OCI-LY3 (cell line): Measurements from ENCODE around the gene UPK3BL2.
"Not testable (repeated sequence)": the region's sequence is repeated elsewhere in the genome, so short reads cannot be mapped to it uniquely, and the experiment has no call there.

Experiments
- H2AFZ ChIP-seq: fragments of 200-600, 300-600 bp; shearing (Covaris generic); 2 replicates; pipeline ENCODE4 v1.6.0; 2014; ENCODE audit warnings: antibody characterized with exemption, low read depth, low read length
- H3K27ac ChIP-seq: fragments of 200-600, 300-600 bp; sonication (generic); 2 replicates; pipeline ENCODE4 v1.5.1; 2014; ENCODE audit warnings: mild to moderate bottlenecking, low read length, moderate library complexity, mixed read lengths
- H3K27me3 ChIP-seq: fragments of 200-600, 300-600 bp; sonication (generic); 2 replicates; pipeline ENCODE4 v1.6.1; 2014; ENCODE audit warnings: low read depth, low read length, mixed read lengths
- H3K36me3 ChIP-seq: fragments of 200-600, 300-600 bp; sonication (generic); replicated peaks from 2 replicates; pipeline ENCODE3; 2014; ENCODE audit warnings: low read depth, low read length, mixed read lengths
- H3K4me1 ChIP-seq: fragments of 300-600, 200-600 bp; sonication (generic); 2 replicates; pipeline ENCODE4 v1.6.1; 2014; ENCODE audit warnings: low read length, mixed read lengths
- H3K4me2 ChIP-seq: fragments of 200-600, 300-600 bp; sonication (generic); 2 replicates; pipeline ENCODE4 v1.6.1; 2014; ENCODE audit warnings: low read length, mixed read lengths
- H3K4me3 ChIP-seq: fragments of 300-600, 200-600 bp; sonication (generic); 2 replicates; pipeline ENCODE4 v1.5.1; 2014; ENCODE audit warnings: antibody characterized with exemption, mild to moderate bottlenecking, low read length, moderate library complexity
- H3K79me2 ChIP-seq: fragments of 300-600, 200-600 bp; shearing (Covaris generic); 2 replicates; pipeline ENCODE4 v1.6.1; 2014; ENCODE audit warnings: mild to moderate bottlenecking, low read length, mixed read lengths
- H3K9ac ChIP-seq: fragments of 300-600, 200-600 bp; shearing (Covaris generic); 2 replicates; pipeline ENCODE4 v1.6.0; 2014; ENCODE audit warnings: mild to moderate bottlenecking, low read length, moderate library complexity
- H3K9me3 ChIP-seq: fragments of 200-600, 300-600 bp; shearing (Covaris generic); 2 replicates; pipeline ENCODE4 v1.6.1; 2014; ENCODE audit warnings: low read length, mixed read lengths; ENCODE audit not compliant: insufficient read depth
- H4K20me1 ChIP-seq: fragments of 200-600, 300-600 bp; sonication (generic); 2 replicates; pipeline ENCODE4 v1.6.1; 2016; ENCODE audit warnings: low read length, mixed read lengths; ENCODE audit not compliant: insufficient read depth
- TF ChIP-seq, protein P1 (sequence below): fragments of 200-600, 300-600 bp; sonication (generic); IDR thresholded peaks from 2 replicates; pipeline ENCODE4 v1.5.1; 2014; ENCODE audit warnings: antibody characterized with exemption, low read length, low read depth

Gene UPK3BL2

DNA sequence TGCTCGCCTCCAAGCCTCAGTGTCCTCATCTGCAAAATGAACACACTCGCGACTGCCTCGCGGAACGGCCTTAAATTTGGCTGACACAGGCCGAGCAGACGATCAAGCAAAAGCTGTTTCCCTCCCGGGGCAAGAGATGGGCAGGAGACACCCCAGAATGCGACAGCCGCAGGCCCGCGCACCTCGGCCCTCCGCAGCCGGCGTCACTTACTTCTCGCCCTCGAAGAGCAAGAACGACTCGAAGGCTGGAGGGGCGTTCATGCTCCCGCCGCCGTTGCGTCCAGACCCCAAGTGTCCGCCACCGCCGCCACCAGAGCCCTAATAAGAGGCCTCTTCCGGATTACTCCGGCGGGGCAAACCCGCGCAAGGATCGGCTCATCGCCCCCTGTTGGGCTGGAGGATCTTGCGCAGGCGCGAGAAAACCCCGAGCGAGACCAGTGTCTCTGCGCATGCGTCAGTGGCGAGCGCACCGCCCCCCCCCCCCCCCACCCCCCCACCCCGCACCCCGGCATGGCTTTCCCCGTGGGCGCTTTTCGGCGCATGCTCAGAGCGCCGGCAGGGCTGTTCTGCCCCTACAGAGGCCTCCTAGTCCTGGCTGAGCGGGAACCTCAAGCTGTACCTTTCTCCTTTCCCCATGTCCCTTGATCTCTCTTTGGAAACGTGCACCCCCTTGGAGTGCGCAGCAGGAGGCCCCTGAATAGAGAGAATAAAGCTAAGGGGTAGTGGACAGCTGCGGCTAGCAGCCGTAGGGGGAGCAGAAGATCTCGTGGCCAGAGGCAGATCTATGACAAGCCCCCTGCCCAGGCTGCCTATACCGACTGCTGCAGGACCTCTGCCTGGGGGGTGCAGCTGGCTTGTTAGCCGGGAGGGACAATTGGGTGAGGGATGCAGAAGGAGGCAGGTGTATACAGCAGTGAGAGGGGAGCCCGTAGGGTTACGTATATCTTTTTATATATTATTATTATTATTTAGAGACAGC lies 29.1 kb upstream of the UPK3BL2 start, which contains the start of gene POLR2J3:
Gene POLR2J3 (minus strand): TSS at position 323 of the 979 bp plus-strand sequence. CDS start 62 bp downstream, at position 261.
- H4K20me1 ChIP-seq, H3K27me3 ChIP-seq, H3K4me2 ChIP-seq, H2AFZ ChIP-seq, H3K27ac ChIP-seq, H3K9me3 ChIP-seq, H3K79me2 ChIP-seq, H3K36me3 ChIP-seq, H3K4me1 ChIP-seq: not testable (repeated sequence)
- TF ChIP-seq, protein P1, sequence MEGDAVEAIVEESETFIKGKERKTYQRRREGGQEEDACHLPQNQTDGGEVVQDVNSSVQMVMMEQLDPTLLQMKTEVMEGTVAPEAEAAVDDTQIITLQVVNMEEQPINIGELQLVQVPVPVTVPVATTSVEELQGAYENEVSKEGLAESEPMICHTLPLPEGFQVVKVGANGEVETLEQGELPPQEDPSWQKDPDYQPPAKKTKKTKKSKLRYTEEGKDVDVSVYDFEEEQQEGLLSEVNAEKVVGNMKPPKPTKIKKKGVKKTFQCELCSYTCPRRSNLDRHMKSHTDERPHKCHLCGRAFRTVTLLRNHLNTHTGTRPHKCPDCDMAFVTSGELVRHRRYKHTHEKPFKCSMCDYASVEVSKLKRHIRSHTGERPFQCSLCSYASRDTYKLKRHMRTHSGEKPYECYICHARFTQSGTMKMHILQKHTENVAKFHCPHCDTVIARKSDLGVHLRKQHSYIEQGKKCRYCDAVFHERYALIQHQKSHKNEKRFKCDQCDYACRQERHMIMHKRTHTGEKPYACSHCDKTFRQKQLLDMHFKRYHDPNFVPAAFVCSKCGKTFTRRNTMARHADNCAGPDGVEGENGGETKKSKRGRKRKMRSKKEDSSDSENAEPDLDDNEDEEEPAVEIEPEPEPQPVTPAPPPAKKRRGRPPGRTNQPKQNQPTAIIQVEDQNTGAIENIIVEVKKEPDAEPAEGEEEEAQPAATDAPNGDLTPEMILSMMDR = peak; percentile 18; the same call in 1 of the 2 replicates
- peak within 1 kb of the TSS; percentile 75 for H3K4me3 ChIP-seq
- H3K9ac ChIP-seq = peak within 1 kb of the TSS; percentile 63; the same call in 1 of the 2 replicates

- not testable (repeated sequence) for H3K9ac ChIP-seq, H4K20me1 ChIP-seq, H3K27me3 ChIP-seq, H3K79me2 ChIP-seq, H3K36me3 ChIP-seq, H3K4me2 ChIP-seq, H3K27ac ChIP-seq, H2AFZ ChIP-seq, H3K9me3 ChIP-seq, H3K4me1 ChIP-seq, H3K4me3 ChIP-seq
Measured at GRCh38 chr7:102568620-102569019, 25.1 kb upstream of the UPK3BL2 start.

DNA sequence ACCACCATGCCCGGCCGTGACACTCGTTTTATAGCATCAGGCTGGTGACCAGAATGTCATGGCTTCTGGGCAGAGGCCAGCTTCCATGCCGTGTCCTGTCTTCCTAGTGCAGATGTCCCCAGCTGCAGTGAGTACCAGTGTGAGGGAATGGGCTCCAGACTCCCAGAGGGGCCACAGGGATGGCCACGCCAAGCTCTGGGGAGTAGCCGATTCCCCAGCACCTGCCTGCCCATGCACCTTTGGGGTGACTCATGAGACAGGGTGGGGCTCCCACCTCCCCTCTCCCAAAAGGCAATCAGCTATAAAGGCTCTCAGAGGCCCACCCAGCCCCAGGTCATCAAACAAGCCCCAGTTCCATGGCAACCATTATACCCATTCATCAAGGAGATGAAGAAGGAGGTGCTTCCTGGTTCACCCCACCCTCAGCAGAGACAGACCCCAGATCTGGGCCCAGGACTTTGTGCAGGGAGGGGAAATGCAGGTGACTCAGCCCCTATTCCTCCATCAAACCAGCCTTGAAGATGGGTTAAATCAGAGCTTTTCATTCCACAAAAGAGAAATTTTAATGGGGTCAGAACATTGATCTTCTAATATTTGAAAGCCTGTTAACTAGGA lies 7.4 kb upstream of the UPK3BL2 start, which contains the start of gene SPDYE2:
Gene SPDYE2 (plus strand): TSS at position 419 of the 615 bp plus-strand sequence. CDS start 2,030 bp downstream, outside the sequence.
- not testable (repeated sequence) for H3K79me2 ChIP-seq, H3K27ac ChIP-seq, H3K9me3 ChIP-seq, H3K4me3 ChIP-seq, H4K20me1 ChIP-seq, H3K4me1 ChIP-seq, H2AFZ ChIP-seq, H3K27me3 ChIP-seq, H3K4me2 ChIP-seq, H3K9ac ChIP-seq, H3K36me3 ChIP-seq

GRCh38 chr7:102546353-102546752 lies 2.9 kb upstream of the UPK3BL2 start:
- not testable (repeated sequence) for H3K4me1 ChIP-seq, H3K9ac ChIP-seq, H3K4me3 ChIP-seq, H3K4me2 ChIP-seq, H3K36me3 ChIP-seq, H3K27me3 ChIP-seq, H4K20me1 ChIP-seq, H2AFZ ChIP-seq, H3K27ac ChIP-seq, H3K9me3 ChIP-seq, H3K79me2 ChIP-seq

DNA sequence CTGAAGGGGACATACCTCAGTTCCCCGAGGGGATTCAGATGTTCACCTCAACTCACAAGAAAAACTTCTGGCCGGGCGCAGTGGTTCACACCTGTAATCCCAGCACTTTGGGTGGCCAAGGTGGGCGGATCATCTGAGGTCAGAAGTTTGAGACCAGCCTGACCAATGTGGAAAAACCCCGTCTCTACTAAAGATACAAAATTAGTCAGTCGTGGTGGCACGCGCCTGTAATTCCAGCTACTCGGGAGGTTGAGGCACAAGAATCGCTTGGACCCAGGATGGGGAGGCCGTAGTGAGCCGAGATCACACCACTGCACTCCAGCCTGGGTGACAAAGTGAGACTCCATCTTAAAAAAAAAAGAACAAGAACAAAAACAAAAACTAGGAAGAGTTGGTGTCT lies 1.8 kb upstream of the UPK3BL2 start:
- not testable (repeated sequence) for H3K79me2 ChIP-seq, H3K9ac ChIP-seq, H3K27ac ChIP-seq, H3K4me2 ChIP-seq, H3K9me3 ChIP-seq, H2AFZ ChIP-seq, H3K4me3 ChIP-seq, H3K36me3 ChIP-seq, H4K20me1 ChIP-seq, H3K27me3 ChIP-seq, H3K4me1 ChIP-seq

GRCh38 chr7:102544372-102544771 lies 876 bp upstream of the UPK3BL2 start:
- not testable (repeated sequence) for H3K27ac ChIP-seq, H4K20me1 ChIP-seq, H3K9ac ChIP-seq, H3K4me2 ChIP-seq, H3K79me2 ChIP-seq, H2AFZ ChIP-seq, H3K4me3 ChIP-seq, H3K36me3 ChIP-seq, H3K27me3 ChIP-seq, H3K4me1 ChIP-seq, H3K9me3 ChIP-seq

- H2AFZ ChIP-seq, H3K4me3 ChIP-seq, H4K20me1 ChIP-seq, H3K9me3 ChIP-seq, H3K9ac ChIP-seq, H3K4me2 ChIP-seq, H3K27me3 ChIP-seq, H3K4me1 ChIP-seq, H3K36me3 ChIP-seq, H3K79me2 ChIP-seq, H3K27ac ChIP-seq: not testable (repeated sequence)
Measured at GRCh38 chr7:102542771-102543170, 725 bp downstream of the UPK3BL2 start.

DNA sequence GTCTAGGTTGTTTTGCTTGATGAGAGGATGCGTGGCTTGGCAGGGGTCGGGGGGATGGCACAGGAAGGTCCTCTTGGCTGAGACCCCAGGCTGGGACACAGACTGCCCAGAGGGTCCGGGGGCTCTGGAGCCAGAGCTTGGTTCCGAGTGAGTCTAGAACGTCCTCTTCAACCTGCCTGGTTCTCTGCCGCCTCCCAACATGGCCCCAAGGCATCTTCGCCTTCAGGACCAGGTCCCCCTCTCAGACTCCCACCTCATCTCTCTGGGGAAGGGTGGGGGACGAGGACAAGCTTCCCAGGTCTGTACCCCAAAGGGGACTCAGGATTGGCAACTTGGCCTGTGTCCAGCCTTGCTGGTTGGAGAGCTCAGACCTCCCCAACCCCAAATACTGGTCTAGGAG lies 1.4 kb downstream of the UPK3BL2 start:
- not testable (repeated sequence) for H3K4me2 ChIP-seq, H3K4me1 ChIP-seq, H3K79me2 ChIP-seq, H4K20me1 ChIP-seq, H3K9ac ChIP-seq, H3K27me3 ChIP-seq, H3K4me3 ChIP-seq, H2AFZ ChIP-seq, H3K36me3 ChIP-seq, H3K9me3 ChIP-seq, H3K27ac ChIP-seq
